HG03280 (cell line): ENCODE measurements around the gene TTC4.

Experiments used
- ATAC-seq: cut with Tn5 transposase; IDR thresholded peaks from one replicate; pipeline ENCODE4 v1.9.1; 2021; ENCODE audit warnings: mild to moderate bottlenecking, moderate library complexity; ENCODE audit not compliant: unreplicated experiment

Gene TTC4

GRCh38 chr1:54701996-54702395 lies 13.7 kb upstream of the TTC4 start:
- no peak for ATAC-seq

- no peak for ATAC-seq
Observed at GRCh38 chr1:54703471-54703870, 12.2 kb upstream of the TTC4 start.

- ATAC-seq: no peak
Observed at GRCh38 chr1:54705153-54705552, 10.5 kb upstream of the TTC4 start.

GRCh38 chr1:54706419-54706818 lies 9.2 kb upstream of the TTC4 start:
- ATAC-seq: no peak

- no peak for ATAC-seq
Observed at GRCh38 chr1:54708385-54708784, 7.3 kb upstream of the TTC4 start.

GRCh38 chr1:54709547-54710292 lies 5.9 kb upstream of the TTC4 start:
- no peak for ATAC-seq

- ATAC-seq: no peak
Observed at GRCh38 chr1:54710434-54710833, 5.2 kb upstream of the TTC4 start.

GRCh38 chr1:54710841-54711240 lies 4.8 kb upstream of the TTC4 start:
- ATAC-seq: no peak

GRCh38 chr1:54711536-54711935 lies 4.1 kb upstream of the TTC4 start:
- ATAC-seq: no peak

GRCh38 chr1:54714881-54715492 lies 674 bp upstream of the TTC4 start:
- no peak for ATAC-seq

- peak; percentile 4 for ATAC-seq
Observed at GRCh38 chr1:54716299-54717047, 812 bp downstream of the TTC4 start.

GRCh38 chr1:54721719-54722118 lies 6.1 kb downstream of the TTC4 start:
- no peak for ATAC-seq

GRCh38 chr1:54723985-54724384 lies 8.3 kb downstream of the TTC4 start:
- ATAC-seq: no peak

- ATAC-seq: no peak
Observed at GRCh38 chr1:54724771-54725170, 9.1 kb downstream of the TTC4 start.

- no peak for ATAC-seq
Observed at GRCh38 chr1:54728027-54728426, 12.4 kb downstream of the TTC4 start.

- ATAC-seq: no peak
Observed at GRCh38 chr1:54736685-54737084, 21.0 kb downstream of the TTC4 start.

- no peak for ATAC-seq
Observed at GRCh38 chr1:54738244-54738643, 22.6 kb downstream of the TTC4 start.

- no peak for ATAC-seq
Observed at GRCh38 chr1:54741531-54741930, 25.9 kb downstream of the TTC4 start.

GRCh38 chr1:54742282-54742681 lies 26.6 kb downstream of the TTC4 start:
- ATAC-seq: no peak

- no peak for ATAC-seq
Observed at GRCh38 chr1:54743416-54744226, 28.0 kb downstream of the TTC4 start.

- no peak for ATAC-seq
Observed at GRCh38 chr1:54744696-54745095, 29.0 kb downstream of the TTC4 start.
